Sigmoid colon (tissue), 7 donors: ENCODE data around the gene ACE. TPM values are rescaled to one million over a fixed set of nuclear protein-coding genes. Genes with fewer than 3 reads are reported as not detected.

ENCODE experiments used
- DNase-seq: peaks from one replicate; pipeline ENCODE4 v3.0.0-alpha.2; 2019
- H3K27ac ChIP-seq, 4 donors: fragments of 200-600 bp; sonication (generic); one replicate each; pipeline ENCODE4 v1.5.1; 2016 to 2019; ENCODE audit warnings: mild to moderate bottlenecking in 1 of 4
- H3K27me3 ChIP-seq, 3 donors: fragments of 200-600 bp; sonication (generic); one replicate each; pipeline ENCODE4 v1.5.1; 2019; ENCODE audit warnings: mild to moderate bottlenecking in 1 of 3
- H3K36me3 ChIP-seq, 4 donors: fragments of 200-600 bp; sonication (generic); one replicate each; pipeline ENCODE4 v1.5.1; 2016 to 2019
- H3K4me1 ChIP-seq, 4 donors: fragments of 200-600 bp; sonication (generic); one replicate each; pipeline ENCODE4 v1.5.1; 2017 to 2019
- H3K4me3 ChIP-seq, 4 donors: fragments of 200-600 bp; sonication (generic); one replicate each; pipeline ENCODE4 v1.5.1; 2017 to 2019; ENCODE audit warnings: mild to moderate bottlenecking in 2 of 4, moderate library complexity in 1 of 4
- H3K9me3 ChIP-seq, 4 donors: fragments of 200-600 bp in 3 of 4; sonication (generic) in 3 of 4; one replicate each; pipeline versions ENCODE4 v1.5.1 to v1.6.1; 2013 to 2019
- EP300 ChIP-seq, 4 donors: sonication (generic); formaldehyde crosslinking; IDR thresholded peaks; one replicate each; pipeline ENCODE4 v1.6.1; 2017; ENCODE audit warnings: antibody characterized with exemption in 4 of 4
- POLR2A ChIP-seq, 2 donors: fragments of 450-650 bp; IDR thresholded peaks; one replicate each; pipeline ENCODE4 v1.6.1; 2016; ENCODE audit warnings: antibody characterized with exemption in 2 of 2, mild to moderate bottlenecking in 2 of 2, moderate library complexity in 2 of 2
- POLR2AphosphoS5 ChIP-seq, 4 donors: sonication (generic); formaldehyde crosslinking; IDR thresholded peaks; one replicate each; pipeline ENCODE4 v1.6.1; 2017; ENCODE audit warnings: antibody characterized with exemption in 4 of 4
- WGBS, 2 donors: extraction: QIAGEN DNeasy Blood & Tissue Kit; methylation state at CpG; one replicate each; pipeline ENCODE4 v1.1.7; 2013; 5-methylcytosine and 5-hydroxymethylcytosine counted together
- intact Hi-C: fragments of 100-400 bp; cut with DNase I; formaldehyde crosslinking; loops from one replicate; pipeline ENCODE4 v1.15.1; 2023
- polyA plus RNA-seq, 3 donors: library from polyadenylated mRNA; stranded (reverse); fragments of 200-250 nt; gene quantifications; one replicate each; pipeline ENCODE4 v1.2.3, GENCODE V29; 2013
- total RNA-seq, 4 donors: library from RNA; depleted of rRNA; stranded (reverse); fragments of >200 nt; gene quantifications; one replicate each; pipeline ENCODE4 v1.1.0, GENCODE V29; 2016
- TF ChIP-seq, protein P1 (sequence below), 4 experiments: fragments of 450-650 bp in 3 of 4; fragments of 200-600 bp in 1 of 4; IDR thresholded peaks; one replicate each; pipeline ENCODE4 v1.5.1; 2016 to 2019; ENCODE audit warnings: antibody characterized with exemption in 4 of 4, mild to moderate bottlenecking in 3 of 4, moderate library complexity in 2 of 4
- donor health status: healthy with polysubstance abuse.
- donor health status: Bipolar disorder and iron deficiency.
- donor health status: healthy.

The ACE gene
- total and polyA plus RNA-seq, 7 donors: 1.4 to 24.9 (median 2.5) TPM

DNA sequence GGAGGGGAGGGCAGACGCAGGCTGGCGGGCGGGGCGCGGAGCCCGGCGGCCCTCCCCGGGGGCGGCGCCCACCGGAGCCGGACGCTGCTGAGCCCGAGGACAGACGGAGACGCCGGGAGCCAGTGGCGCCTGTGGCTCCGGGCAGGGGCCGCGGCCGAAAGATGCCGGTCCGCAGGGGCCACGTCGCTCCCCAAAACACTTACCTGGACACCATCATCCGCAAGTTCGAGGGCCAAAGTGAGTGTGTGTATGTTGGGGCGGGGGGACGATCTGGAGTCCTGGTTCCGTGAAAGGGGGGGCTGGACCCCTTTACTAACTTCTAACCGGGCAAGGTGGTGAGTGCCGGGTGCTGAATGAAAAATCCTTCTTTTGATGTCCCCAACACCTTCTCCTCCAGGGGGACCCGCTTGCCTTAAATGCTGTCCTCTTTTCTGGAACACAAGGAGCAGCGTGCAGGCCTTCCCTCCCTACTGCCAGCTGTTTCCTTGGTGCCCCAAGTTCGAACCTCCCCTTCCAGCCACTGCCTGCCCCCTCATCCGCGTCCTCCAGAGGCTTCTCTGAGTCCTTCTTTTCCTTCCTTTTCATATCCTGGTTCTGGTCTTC, 46.5 kb downstream of the ACE start, which contains the start of gene KCNH6:
Gene KCNH6 (plus strand): TSS at position 106 of the 603 bp plus-strand sequence. CDS start 56 bp downstream, at position 162.
- Histone ChIP-seq H3K27me3 (peaks cover 6 to 30% (median 7%) of the 10 kb centered on the region in 3 donors), H3K36me3 (no peaks in the 10 kb centered on the region), H3K9me3 (no peaks in the 10 kb centered on the region), H3K4me1 (peaks cover 0 to 9% (median 2%) of the 10 kb centered on the region in 4 donors), H3K27ac (no peak within 1 kb of the TSS), H3K4me3 (peak within 1 kb of the TSS in 2 of 4 donors; percentile 15 to 26)
- intact Hi-C loops: no loop called here
- TF ChIP-seq, protein P1, sequence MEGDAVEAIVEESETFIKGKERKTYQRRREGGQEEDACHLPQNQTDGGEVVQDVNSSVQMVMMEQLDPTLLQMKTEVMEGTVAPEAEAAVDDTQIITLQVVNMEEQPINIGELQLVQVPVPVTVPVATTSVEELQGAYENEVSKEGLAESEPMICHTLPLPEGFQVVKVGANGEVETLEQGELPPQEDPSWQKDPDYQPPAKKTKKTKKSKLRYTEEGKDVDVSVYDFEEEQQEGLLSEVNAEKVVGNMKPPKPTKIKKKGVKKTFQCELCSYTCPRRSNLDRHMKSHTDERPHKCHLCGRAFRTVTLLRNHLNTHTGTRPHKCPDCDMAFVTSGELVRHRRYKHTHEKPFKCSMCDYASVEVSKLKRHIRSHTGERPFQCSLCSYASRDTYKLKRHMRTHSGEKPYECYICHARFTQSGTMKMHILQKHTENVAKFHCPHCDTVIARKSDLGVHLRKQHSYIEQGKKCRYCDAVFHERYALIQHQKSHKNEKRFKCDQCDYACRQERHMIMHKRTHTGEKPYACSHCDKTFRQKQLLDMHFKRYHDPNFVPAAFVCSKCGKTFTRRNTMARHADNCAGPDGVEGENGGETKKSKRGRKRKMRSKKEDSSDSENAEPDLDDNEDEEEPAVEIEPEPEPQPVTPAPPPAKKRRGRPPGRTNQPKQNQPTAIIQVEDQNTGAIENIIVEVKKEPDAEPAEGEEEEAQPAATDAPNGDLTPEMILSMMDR (IDR thresholded peaks at IDR 0.05): no peak
- TF ChIP-seq POLR2AphosphoS5 (IDR thresholded peaks at IDR 0.05) (no peak), POLR2A (IDR thresholded peaks at IDR 0.05) (no peak), EP300 (IDR thresholded peaks at IDR 0.05) (no peak)
- no peak for DNase-seq
- 9 to 10% methylated on average over 38 of the region's 38 CpGs for WGBS, 2 donors

DNA sequence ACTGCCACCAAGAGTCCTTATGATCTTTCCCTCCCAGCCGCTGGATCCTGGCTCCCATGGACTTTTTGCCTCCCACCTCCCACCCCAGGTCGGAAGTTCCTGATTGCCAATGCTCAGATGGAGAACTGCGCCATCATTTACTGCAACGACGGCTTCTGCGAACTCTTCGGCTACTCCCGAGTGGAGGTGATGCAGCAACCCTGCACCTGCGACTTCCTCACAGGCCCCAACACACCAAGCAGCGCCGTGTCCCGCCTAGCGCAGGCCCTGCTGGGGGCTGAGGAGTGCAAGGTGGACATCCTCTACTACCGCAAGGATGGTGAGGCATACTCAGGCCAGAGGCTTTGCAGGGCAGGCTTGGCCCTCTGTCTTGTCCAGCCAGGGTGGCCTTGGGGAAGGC, 47.2 kb downstream of the ACE start:
- Histone ChIP-seq H3K27ac (no peak overlapping the region), H3K4me1 (peaks cover 0 to 9% (median 2%) of the 10 kb centered on the region in 4 donors), H3K36me3 (no peaks in the 10 kb centered on the region), H3K4me3 (no peak overlapping the region), H3K27me3 (peaks cover 6 to 30% (median 7%) of the 10 kb centered on the region in 3 donors), H3K9me3 (no peaks in the 10 kb centered on the region)
- intact Hi-C loops: no loop called here
- 92 to 96% methylated on average over 14 of the region's 14 CpGs for WGBS, 2 donors
- no peak for DNase-seq
- TF ChIP-seq POLR2A (IDR thresholded peaks at IDR 0.05): no peak
- TF ChIP-seq, protein P1 (IDR thresholded peaks at IDR 0.05): no peak
- TF ChIP-seq EP300 (IDR thresholded peaks at IDR 0.05): no peak

GRCh38 chr17:63525190-63525946, 48.5 kb downstream of the ACE start:
- H3K27ac ChIP-seq: no peak overlapping the region
- H3K4me1 ChIP-seq: peaks cover 0 to 9% (median 2%) of the 10 kb centered on the region in 4 donors
- H3K4me3 ChIP-seq: no peak overlapping the region
- H3K9me3 ChIP-seq: no peaks in the 10 kb centered on the region
- H3K36me3 ChIP-seq: no peaks in the 10 kb centered on the region
- H3K27me3 ChIP-seq: peaks cover 6 to 30% (median 7%) of the 10 kb centered on the region in 3 donors
- 72 to 85% methylated on average over 6 of the region's 6 CpGs for WGBS, 2 donors
- TF ChIP-seq, protein P1 (IDR thresholded peaks at IDR 0.05): no peak
- TF ChIP-seq POLR2AphosphoS5 (IDR thresholded peaks at IDR 0.05) (no peak), EP300 (IDR thresholded peaks at IDR 0.05) (no peak), POLR2A (IDR thresholded peaks at IDR 0.05) (no peak)
- intact Hi-C loops: no loop called here
- DNase-seq: no peak

DNA sequence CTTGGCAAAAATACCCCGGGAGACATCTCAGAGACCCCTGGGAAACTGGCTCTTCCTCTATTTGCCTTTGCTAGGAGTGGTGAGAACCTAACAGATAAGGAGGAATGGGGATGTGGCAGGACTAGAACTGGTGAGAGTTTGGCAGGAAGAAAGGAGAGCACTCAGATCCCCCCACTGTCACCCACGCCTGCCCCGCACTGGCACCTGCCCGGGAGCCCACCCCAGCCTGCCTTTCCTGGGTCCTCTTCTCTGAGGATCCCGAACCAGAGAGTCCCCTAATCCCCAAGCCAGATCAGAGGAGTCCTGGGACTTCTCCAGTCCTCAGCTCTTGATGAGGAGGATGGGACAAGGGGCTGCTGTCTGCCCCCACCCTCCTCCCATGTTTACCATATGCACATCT, 50.0 kb downstream of the ACE start:
- no peak for TF ChIP-seq EP300 (IDR thresholded peaks at IDR 0.05)
- no peak for TF ChIP-seq POLR2AphosphoS5 (IDR thresholded peaks at IDR 0.05)
- TF ChIP-seq, protein P1 (IDR thresholded peaks at IDR 0.05): no peak
- no peak for TF ChIP-seq POLR2A (IDR thresholded peaks at IDR 0.05)
- intact Hi-C loops: no loop called here
- no peak for DNase-seq
- Histone ChIP-seq H3K27me3 (peaks cover 3 to 30% (median 7%) of the 10 kb centered on the region in 3 donors), H3K27ac (no peak overlapping the region), H3K36me3 (no peaks in the 10 kb centered on the region), H3K4me3 (no peak overlapping the region), H3K9me3 (no peaks in the 10 kb centered on the region), H3K4me1 (peaks cover 0 to 9% (median 2%) of the 10 kb centered on the region in 4 donors)
- 77 to 84% methylated on average over 5 of the region's 5 CpGs for WGBS, 2 donors
